HL-60 (cell line): ENCODE data around the gene DBX1.
"Not testable (repeated sequence)": the region's sequence is repeated elsewhere in the genome, so short reads cannot be mapped to it uniquely, and the experiment has no call there.

Experiments used
- DNase-seq, 2 experiments: peaks; one replicate each; pipeline ENCODE4 v3.0.0-alpha.2; 2010 to 2020; ENCODE audit warnings: low read depth in 1 of 2, low spot score in 1 of 2
- H3K27ac ChIP-seq: fragments of 250-450 bp; sonication (Bioruptor Pico); replicated peaks from 2 replicates; pipeline ENCODE4 v1.5.1; 2020; ENCODE audit warnings: mild to moderate bottlenecking, moderate library complexity
- H3K27me3 ChIP-seq: fragments of 250-450 bp; sonication (Bioruptor Pico); 2 replicates; pipeline ENCODE4 v1.5.1; 2021; ENCODE audit warnings: mild to moderate bottlenecking, moderate library complexity; ENCODE audit not compliant: insufficient read depth, poor library complexity, severe bottlenecking
- H3K4me3 ChIP-seq: replicated peaks from 2 replicates; pipeline ENCODE4 v1.5.1; 2011; ENCODE audit warnings: mild to moderate bottlenecking, control low read depth, low read length; ENCODE audit not compliant: insufficient read depth
- GABPA ChIP-seq: IDR thresholded peaks from 2 replicates; pipeline ENCODE4 v1.6.1; 2012; ENCODE audit warnings: low read depth
- POLR2AphosphoS5 ChIP-seq: IDR thresholded peaks from 2 replicates; pipeline ENCODE4 v1.6.1; 2012; ENCODE audit warnings: low read depth
- SPI1 ChIP-seq: IDR thresholded peaks from 2 replicates; pipeline ENCODE4 v1.6.1; 2012; ENCODE audit warnings: low read depth, mild to moderate bottlenecking, borderline replicate concordance
- TF ChIP-seq, protein P1 (sequence below): IDR thresholded peaks from one replicate; pipeline ENCODE4 v1.5.1; 2011; ENCODE audit warnings: low read length, control low read depth, inconsistent platforms; ENCODE audit not compliant: insufficient read depth
- TF ChIP-seq, protein P2 (sequence below): IDR thresholded peaks from 2 replicates; pipeline ENCODE4 v1.6.1; 2012; ENCODE audit warnings: low read depth; ENCODE audit not compliant: insufficient replicate concordance

The DBX1 gene

GRCh38 chr11:20201231-20201630 lies 41.0 kb upstream of the DBX1 start:
- Histone ChIP-seq H3K27ac (no peak overlapping the region), H3K27me3 (no peaks in the 10 kb centered on the region), H3K4me3 (no peak overlapping the region)
- no peak for TF ChIP-seq SPI1
- TF ChIP-seq GABPA = no peak
- TF ChIP-seq POLR2AphosphoS5 = no peak
- TF ChIP-seq, protein P1, sequence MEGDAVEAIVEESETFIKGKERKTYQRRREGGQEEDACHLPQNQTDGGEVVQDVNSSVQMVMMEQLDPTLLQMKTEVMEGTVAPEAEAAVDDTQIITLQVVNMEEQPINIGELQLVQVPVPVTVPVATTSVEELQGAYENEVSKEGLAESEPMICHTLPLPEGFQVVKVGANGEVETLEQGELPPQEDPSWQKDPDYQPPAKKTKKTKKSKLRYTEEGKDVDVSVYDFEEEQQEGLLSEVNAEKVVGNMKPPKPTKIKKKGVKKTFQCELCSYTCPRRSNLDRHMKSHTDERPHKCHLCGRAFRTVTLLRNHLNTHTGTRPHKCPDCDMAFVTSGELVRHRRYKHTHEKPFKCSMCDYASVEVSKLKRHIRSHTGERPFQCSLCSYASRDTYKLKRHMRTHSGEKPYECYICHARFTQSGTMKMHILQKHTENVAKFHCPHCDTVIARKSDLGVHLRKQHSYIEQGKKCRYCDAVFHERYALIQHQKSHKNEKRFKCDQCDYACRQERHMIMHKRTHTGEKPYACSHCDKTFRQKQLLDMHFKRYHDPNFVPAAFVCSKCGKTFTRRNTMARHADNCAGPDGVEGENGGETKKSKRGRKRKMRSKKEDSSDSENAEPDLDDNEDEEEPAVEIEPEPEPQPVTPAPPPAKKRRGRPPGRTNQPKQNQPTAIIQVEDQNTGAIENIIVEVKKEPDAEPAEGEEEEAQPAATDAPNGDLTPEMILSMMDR = no peak
- TF ChIP-seq, protein P2, sequence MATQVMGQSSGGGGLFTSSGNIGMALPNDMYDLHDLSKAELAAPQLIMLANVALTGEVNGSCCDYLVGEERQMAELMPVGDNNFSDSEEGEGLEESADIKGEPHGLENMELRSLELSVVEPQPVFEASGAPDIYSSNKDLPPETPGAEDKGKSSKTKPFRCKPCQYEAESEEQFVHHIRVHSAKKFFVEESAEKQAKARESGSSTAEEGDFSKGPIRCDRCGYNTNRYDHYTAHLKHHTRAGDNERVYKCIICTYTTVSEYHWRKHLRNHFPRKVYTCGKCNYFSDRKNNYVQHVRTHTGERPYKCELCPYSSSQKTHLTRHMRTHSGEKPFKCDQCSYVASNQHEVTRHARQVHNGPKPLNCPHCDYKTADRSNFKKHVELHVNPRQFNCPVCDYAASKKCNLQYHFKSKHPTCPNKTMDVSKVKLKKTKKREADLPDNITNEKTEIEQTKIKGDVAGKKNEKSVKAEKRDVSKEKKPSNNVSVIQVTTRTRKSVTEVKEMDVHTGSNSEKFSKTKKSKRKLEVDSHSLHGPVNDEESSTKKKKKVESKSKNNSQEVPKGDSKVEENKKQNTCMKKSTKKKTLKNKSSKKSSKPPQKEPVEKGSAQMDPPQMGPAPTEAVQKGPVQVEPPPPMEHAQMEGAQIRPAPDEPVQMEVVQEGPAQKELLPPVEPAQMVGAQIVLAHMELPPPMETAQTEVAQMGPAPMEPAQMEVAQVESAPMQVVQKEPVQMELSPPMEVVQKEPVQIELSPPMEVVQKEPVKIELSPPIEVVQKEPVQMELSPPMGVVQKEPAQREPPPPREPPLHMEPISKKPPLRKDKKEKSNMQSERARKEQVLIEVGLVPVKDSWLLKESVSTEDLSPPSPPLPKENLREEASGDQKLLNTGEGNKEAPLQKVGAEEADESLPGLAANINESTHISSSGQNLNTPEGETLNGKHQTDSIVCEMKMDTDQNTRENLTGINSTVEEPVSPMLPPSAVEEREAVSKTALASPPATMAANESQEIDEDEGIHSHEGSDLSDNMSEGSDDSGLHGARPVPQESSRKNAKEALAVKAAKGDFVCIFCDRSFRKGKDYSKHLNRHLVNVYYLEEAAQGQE = no peak
- DNase-seq = no peak

DNA sequence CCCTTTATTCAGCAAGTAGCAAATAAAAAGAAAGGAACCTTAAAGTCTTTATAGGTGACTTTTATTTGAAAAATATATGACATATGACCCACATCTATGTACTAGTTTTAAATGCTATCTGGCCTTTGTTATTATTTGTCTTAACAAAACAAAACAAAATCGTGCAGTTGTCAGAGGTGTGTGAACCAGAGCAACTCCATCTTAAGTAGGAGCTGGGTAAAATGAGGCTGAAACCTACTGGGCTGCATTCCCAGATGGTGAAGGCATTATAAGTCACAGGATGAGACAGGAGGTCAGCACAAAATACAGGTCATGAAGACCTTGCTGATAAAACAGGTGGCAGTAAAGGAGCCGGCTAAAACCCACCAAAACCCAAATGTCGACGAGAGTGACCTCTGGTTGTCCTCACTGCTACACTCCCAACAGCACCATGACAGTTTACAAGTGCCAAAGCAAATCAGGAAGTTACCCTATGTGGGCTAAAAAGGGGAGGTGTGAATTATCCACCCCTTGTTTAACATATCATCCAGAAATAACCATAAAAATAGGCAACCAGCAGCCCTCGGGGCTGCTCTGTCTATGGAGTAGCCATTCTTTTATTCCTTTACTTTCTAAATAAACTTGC lies 40.2 kb upstream of the DBX1 start:
- H3K27ac ChIP-seq, H3K4me3 ChIP-seq, DNase-seq, H3K27me3 ChIP-seq: not testable (repeated sequence)

DNA sequence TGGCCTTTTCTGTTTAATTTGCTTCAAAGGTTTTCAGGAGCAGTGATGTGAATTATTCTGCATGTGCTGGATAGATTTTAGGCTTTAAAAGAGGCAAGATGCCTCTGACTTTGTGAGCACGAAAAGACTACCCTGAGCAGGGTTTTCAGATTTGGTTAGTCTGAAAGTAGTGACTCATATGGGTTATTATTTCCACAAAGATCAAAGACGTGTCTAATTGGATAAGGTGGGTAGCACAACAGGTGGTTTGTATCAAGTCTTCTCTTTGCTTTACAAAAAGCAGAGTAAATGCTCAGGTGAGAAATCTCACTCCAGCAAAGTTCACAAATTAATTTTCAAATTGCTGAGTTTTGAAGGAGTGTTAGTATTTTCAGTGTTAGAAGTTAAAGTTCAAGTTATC lies 37.6 kb upstream of the DBX1 start:
- TF ChIP-seq POLR2AphosphoS5 = no peak
- TF ChIP-seq GABPA = no peak
- TF ChIP-seq, protein P2 = no peak
- TF ChIP-seq, protein P1 = no peak
- TF ChIP-seq SPI1 = no peak
- Histone ChIP-seq H3K27me3 (no peaks in the 10 kb centered on the region), H3K4me3 (no peak overlapping the region), H3K27ac (no peak overlapping the region)
- DNase-seq = no peak

DNA sequence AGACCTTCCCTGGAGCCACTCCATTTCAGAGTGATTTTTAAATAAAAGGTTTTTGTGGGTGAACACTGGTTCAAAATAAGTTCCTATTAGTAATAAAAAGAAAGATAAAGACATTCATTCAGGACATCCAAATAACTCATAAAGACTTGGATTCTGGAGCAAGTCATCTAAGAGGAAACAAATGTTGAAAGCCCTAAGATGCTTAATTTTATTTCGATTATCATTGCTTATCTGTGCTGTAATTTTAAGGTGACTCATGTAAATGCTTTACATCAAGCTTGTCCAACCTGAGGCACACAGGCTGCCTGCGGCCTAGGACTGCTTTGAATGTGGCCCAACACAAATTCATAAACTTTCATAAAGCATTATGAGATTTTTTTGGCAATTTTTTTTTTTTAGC lies 34.2 kb upstream of the DBX1 start:
- TF ChIP-seq SPI1 = no peak
- TF ChIP-seq, protein P2 = no peak
- no peak for TF ChIP-seq GABPA
- TF ChIP-seq, protein P1 = no peak
- TF ChIP-seq POLR2AphosphoS5 = no peak
- no peak overlapping the region for H3K4me3 ChIP-seq
- H3K27ac ChIP-seq = no peak overlapping the region
- H3K27me3 ChIP-seq = no peaks in the 10 kb centered on the region
- DNase-seq = no peak
